Effector memory CD4-positive, alpha-beta T cell (primary cell): ENCODE measurements around the gene APOL2.
A peak's percentile ranks its signal among the peaks of the same experiment; 100 is the strongest.

Experiments used
- DNase-seq, 3 donors: peaks; one replicate each; pipeline ENCODE4 v3.0.0-alpha.2; 2020
- H3K27ac ChIP-seq: 2 replicates; pipeline ENCODE4 v1.7.0; 2013; ENCODE audit warnings: mild to moderate bottlenecking, low read length, moderate library complexity; ENCODE audit not compliant: insufficient read depth, poor library complexity, severe bottlenecking
- H3K27me3 ChIP-seq: replicated peaks from 2 replicates; pipeline ENCODE4 v1.7.0; 2013; ENCODE audit warnings: mild to moderate bottlenecking, low read length; ENCODE audit not compliant: insufficient read depth, control insufficient read depth, poor library complexity, severe bottlenecking
- H3K36me3 ChIP-seq: 2 replicates; pipeline ENCODE4 v1.7.0; 2013; ENCODE audit warnings: mild to moderate bottlenecking, low read length, moderate library complexity; ENCODE audit not compliant: control insufficient read depth, insufficient read depth
- H3K4me1 ChIP-seq: 2 replicates; pipeline ENCODE4 v1.7.0; 2013; ENCODE audit warnings: low read length, mild to moderate bottlenecking; ENCODE audit not compliant: control insufficient read depth, insufficient read depth, poor library complexity, severe bottlenecking
- H3K4me3 ChIP-seq: 2 replicates; pipeline ENCODE4 v1.7.0; 2013; ENCODE audit warnings: low read length, low read depth, mild to moderate bottlenecking; ENCODE audit not compliant: insufficient read depth, poor library complexity, severe bottlenecking
- H3K9me3 ChIP-seq: 2 replicates; pipeline ENCODE4 v1.7.0; 2013; ENCODE audit warnings: mild to moderate bottlenecking, low read length, moderate library complexity; ENCODE audit not compliant: control insufficient read depth

Gene APOL2

DNA sequence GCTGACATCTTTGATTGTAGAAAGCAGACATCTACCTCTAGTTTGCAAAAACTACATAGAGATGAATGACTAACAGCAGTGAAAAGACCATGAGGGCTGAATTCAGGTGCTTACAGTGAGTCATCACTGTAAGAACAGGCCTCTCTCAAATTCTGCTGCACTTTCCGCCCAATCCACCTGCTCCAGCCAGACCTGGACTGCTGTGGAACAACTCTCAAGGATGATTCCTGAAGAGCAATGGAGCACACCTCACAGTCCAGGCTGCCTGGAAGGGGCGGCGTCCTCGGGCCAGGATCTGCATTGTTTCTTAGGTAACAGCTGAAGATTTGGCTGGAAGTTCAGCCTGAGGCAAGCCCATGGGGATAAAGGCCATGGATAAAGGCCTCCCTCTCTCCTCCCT lies 15.1 kb downstream of the APOL2 start:
- no peak overlapping the region for H3K4me3 ChIP-seq
- no peaks in the 10 kb centered on the region for H3K27me3 ChIP-seq
- H3K36me3 ChIP-seq, result peaks cover 27% of the 10 kb centered on the region
- no peak for DNase-seq
- no peaks in the 10 kb centered on the region for H3K4me1 ChIP-seq
- H3K27ac ChIP-seq, result no peak overlapping the region
- H3K9me3 ChIP-seq, result no peaks in the 10 kb centered on the region

DNA sequence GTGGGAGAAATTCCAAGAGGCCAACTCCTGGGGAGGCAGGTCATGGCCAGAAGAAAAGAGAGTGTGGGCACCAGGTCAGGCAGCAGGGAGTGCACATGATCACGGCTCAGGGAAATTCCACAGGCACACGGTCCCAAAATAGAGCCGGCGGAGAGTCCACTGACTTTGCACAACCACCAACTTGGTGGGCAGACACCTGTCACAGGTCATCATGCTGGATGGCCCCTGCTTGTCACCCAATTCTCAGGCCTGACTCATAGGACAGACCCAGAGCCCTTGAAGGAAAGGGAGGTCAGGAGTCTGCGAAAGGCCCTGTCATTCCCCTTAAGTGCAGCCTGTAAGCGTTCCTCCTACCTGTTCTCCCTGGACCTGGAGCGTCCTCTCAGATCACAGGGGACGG lies 15.8 kb downstream of the APOL2 start:
- Histone ChIP-seq H3K4me1 (no peaks in the 10 kb centered on the region), H3K9me3 (no peaks in the 10 kb centered on the region)

DNA sequence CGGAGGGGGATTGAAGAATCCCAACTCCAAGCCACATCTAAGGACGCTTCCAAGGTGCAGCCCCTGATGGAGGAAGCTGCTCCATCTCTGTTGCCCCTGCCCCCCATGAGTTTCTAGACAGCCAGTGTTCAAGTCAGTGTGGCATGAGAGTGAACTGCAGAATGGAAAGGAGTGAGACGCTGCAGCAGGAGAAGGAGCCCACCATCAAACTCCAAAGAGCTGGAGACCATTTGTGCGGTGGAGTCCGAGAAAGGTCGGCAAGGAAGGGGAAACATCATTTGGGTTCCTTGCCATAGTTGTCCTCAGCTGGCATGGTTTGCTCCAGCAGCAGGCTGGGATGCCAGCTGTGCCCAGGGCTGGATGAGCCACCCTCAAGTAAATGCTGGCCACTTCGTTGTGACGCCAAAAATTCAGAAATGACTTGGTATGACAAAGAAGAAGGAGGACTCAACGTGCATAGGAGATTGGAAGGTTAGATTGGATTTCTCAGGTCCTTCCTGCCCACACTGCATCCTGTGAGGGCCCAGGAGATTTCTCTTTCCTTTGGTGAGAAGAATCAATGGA lies 16.4 kb downstream of the APOL2 start:
- DNase-seq, result no peak
- Histone ChIP-seq H3K27me3 (no peaks in the 10 kb centered on the region), H3K9me3 (no peaks in the 10 kb centered on the region), H3K4me3 (no peak overlapping the region), H3K36me3 (peaks cover 16% of the 10 kb centered on the region), H3K4me1 (no peaks in the 10 kb centered on the region), H3K27ac (no peak overlapping the region)

More for the DNA sequence above, 15.8 kb downstream of the APOL2 start:
- no peak overlapping the region for H3K27ac ChIP-seq
- H3K4me3 ChIP-seq, result no peak overlapping the region
- peaks cover 22% of the 10 kb centered on the region for H3K36me3 ChIP-seq
- no peaks in the 10 kb centered on the region for H3K27me3 ChIP-seq
- no peak for DNase-seq

DNA sequence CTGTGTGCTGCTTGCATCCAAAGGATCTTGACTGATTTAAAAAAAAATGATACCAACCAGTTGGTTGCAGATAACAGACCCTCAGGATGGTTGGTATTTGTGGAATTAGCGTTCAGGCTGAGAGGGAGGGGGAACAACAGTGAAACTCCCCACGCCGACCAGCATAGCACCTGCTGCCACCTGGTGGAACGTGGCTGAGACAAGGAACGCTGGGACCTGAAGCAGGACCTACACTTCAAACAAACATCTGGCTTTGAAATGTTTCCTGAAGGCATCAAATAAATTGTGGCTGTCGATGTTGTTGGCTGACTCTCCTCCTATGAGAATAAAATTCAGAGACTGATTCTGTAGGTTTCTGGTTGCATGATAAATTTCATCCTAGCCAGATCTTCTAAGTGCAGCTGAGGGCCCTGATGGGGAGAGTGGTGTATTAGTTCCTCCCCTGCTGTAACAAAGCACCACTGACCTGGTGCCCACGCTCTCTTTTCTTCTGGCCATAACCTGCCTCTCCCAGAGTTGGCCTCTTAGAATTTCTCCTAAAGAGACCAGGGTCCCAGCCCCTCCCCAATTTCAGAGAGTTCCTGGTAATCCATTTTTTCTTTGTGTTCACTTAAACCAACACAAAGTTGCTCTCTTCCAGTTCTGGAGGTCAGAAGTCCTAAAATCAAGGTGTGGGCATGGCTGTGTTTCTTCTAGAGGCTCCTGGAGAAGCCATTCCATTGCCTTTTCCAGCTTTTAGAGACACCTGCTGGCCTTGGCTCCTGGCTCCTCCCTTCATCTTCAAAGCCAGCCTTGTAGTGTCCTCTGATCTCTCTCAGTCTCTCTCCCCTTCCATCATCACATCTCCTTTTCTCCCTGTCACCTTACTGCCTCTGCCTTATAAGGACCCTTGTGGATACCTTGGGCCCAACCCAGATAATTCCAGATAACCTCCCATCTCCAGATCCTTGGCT lies 17.3 kb downstream of the APOL2 start:
- no peaks in the 10 kb centered on the region for H3K9me3 ChIP-seq
- no peaks in the 10 kb centered on the region for H3K4me1 ChIP-seq
- DNase-seq, result peak; percentile 7 to 24 (median 9)
- H3K36me3 ChIP-seq, result peaks cover 10% of the 10 kb centered on the region
- H3K27me3 ChIP-seq, result no peaks in the 10 kb centered on the region
- H3K27ac ChIP-seq, result no peak overlapping the region
- no peak overlapping the region for H3K4me3 ChIP-seq

DNA sequence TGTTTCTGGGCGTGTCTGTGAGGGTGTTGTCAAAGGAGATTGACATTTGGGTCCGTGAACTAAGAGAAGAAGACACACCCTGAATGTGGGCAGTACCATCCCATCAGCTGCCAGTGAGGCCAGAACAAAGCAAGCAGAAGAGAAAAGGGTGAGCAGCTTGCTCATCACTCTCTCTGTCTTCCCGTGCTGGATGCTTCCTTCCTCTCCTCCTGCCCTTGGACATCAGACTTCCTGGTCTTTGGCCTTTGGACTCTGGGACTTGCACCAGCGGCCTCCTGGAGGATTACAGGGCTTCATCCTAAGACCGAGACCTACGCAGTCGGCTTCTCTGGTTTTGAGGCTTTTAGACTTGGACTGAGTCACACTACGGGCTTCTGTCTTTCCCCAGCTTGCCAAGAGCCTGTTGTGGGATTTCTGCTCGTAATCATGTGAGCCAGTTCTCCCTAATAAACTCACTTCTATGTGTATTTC lies 18.8 kb downstream of the APOL2 start:
- Histone ChIP-seq H3K4me1 (no peaks in the 10 kb centered on the region), H3K27ac (no peak overlapping the region), H3K36me3 (peaks cover 4% of the 10 kb centered on the region), H3K27me3 (no peaks in the 10 kb centered on the region), H3K9me3 (no peaks in the 10 kb centered on the region), H3K4me3 (no peak overlapping the region)
- DNase-seq, result no peak

DNA sequence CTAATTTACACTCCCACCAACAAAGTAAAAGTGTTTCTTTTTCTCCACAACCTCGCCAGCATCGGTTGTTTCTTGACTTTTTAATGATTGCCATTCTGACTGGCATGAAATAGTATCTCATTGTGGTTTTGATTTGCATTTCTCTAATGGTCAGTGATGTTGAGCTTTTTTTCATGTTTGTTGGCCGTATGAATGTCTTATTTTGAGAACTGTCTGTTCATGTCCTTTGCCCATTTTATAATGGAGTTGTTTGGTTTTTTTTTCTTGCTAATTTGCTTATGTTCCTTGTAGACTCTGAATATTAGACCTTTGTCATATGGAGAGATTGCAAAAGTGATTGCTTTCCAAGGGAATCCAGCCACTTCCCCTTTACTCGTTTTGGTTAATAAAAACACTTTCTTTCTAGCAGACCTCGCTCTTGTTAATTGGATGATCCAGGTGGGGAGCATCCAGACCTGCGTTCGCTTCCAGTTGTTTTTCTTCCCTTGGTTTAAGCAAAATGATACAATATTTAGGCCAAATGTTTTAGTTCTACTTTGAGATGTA lies 20.6 kb downstream of the APOL2 start:
- Histone ChIP-seq H3K27ac (no peak overlapping the region), H3K4me1 (no peaks in the 10 kb centered on the region), H3K4me3 (no peak overlapping the region), H3K9me3 (no peaks in the 10 kb centered on the region), H3K36me3 (no peaks in the 10 kb centered on the region), H3K27me3 (no peaks in the 10 kb centered on the region)
- DNase-seq, result no peak

DNA sequence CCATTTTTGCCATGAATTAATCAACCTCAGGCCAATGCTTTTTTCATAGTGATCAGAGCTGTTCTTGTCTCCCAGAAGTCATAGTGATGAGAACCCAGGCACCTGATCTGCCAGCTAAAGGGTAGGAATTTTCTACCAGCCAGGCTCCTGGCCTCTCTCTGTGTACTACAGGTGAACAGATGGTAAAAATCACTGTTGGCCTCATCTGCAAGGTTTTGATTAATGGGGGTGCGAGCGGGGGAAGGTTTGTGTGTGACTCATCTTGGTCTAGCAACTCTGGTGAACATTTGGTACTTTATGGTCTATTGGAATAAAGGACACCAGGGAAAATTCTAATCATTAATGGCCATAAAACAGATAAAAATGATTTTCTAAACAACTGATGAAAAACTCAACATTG lies 23.3 kb downstream of the APOL2 start:
- Histone ChIP-seq H3K4me1 (no peaks in the 10 kb centered on the region), H3K4me3 (no peak overlapping the region), H3K9me3 (no peaks in the 10 kb centered on the region), H3K27ac (no peak overlapping the region), H3K36me3 (no peaks in the 10 kb centered on the region), H3K27me3 (peaks cover 2% of the 10 kb centered on the region)
- no peak for DNase-seq

DNA sequence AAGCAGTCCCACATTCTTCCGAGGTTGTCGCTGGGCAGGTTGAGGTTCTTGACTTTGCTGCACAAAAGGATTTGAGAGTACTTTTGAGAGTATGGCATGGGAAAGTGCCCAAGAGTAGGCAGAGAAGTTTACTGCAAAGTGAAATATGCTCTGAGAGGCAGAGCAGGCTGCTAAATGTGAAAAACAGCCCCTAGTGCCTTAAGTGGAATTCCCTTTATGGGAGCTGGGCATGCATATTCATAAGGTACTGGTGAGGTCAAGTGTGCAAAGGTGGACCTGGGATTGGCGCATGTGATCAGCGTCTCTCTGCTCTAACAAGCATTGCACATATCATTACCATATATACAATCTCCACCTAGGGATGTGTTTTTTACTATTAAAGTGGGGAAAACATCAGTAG lies 25.7 kb downstream of the APOL2 start:
- H3K36me3 ChIP-seq, result no peaks in the 10 kb centered on the region

DNA sequence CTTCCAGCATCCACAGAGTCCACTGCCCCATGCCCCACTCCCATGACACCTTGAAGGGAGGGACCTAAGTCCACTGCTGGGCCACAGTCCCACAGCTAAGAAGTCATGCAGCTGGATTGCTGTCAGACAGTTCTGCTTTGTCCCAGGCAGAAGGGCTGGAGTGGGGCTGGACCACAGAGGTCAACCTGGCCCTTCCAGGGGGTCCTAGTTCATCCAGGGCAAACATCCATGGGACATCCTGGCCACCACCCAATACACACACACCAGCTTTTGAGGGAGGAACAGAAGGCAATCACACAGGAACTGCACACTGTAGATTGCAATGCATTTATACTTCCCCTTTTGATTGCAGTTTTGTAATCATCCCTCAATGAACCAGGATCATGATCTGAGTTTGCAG lies 26.4 kb downstream of the APOL2 start:
- H3K9me3 ChIP-seq, result no peaks in the 10 kb centered on the region
- DNase-seq, result no peak
- H3K4me1 ChIP-seq, result no peaks in the 10 kb centered on the region
- H3K4me3 ChIP-seq, result no peak overlapping the region
- peaks cover 2% of the 10 kb centered on the region for H3K27me3 ChIP-seq
- H3K36me3 ChIP-seq, result no peaks in the 10 kb centered on the region
- H3K27ac ChIP-seq, result no peak overlapping the region

More for the DNA sequence above, 25.7 kb downstream of the APOL2 start:
- no peak for DNase-seq
- H3K27me3 ChIP-seq, result peaks cover 2% of the 10 kb centered on the region
- no peak overlapping the region for H3K4me3 ChIP-seq
- no peaks in the 10 kb centered on the region for H3K4me1 ChIP-seq
- H3K27ac ChIP-seq, result no peak overlapping the region
- H3K9me3 ChIP-seq, result no peaks in the 10 kb centered on the region
